HAP-1 (cell line): Measurements from ENCODE around the gene PIMREG.
"Not testable (repeated sequence)": the region's sequence is repeated elsewhere in the genome, so short reads cannot be mapped to it uniquely, and the experiment has no call there.

Source experiments
- DNase-seq, 2 experiments: peaks; one replicate each; pipeline ENCODE4 v3.0.0-alpha.2; 2016 to 2020; ENCODE audit warnings: low spot score in 2 of 2
- H3K27me3 ChIP-seq: fragments of 250-450 bp; sonication (Bioruptor Pico); 2 replicates; pipeline ENCODE4 v1.5.1; 2020; ENCODE audit warnings: low read depth, mild to moderate bottlenecking, moderate library complexity
- H3K36me3 ChIP-seq: fragments of 250-450 bp; sonication (Bioruptor Pico); replicated peaks from 2 replicates; pipeline ENCODE4 v1.5.1; 2020; ENCODE audit warnings: mild to moderate bottlenecking
- H3K4me1 ChIP-seq: fragments of 250-450 bp; sonication (Bioruptor Pico); 2 replicates; pipeline ENCODE4 v1.5.1; 2020; ENCODE audit warnings: mild to moderate bottlenecking
- H3K4me3 ChIP-seq: fragments of 250-450 bp; sonication (Bioruptor Pico); 2 replicates; pipeline ENCODE4 v1.5.1; 2020; ENCODE audit warnings: mild to moderate bottlenecking, moderate library complexity
- H3K9me3 ChIP-seq: fragments of 250-450 bp; sonication (Bioruptor Pico); 2 replicates; pipeline ENCODE4 v1.5.1; 2020; ENCODE audit warnings: mild to moderate bottlenecking, moderate library complexity
- in situ Hi-C: fragments of 300-500 bp; cut with MboI; formaldehyde crosslinking; loops from 3 replicates; pipeline ENCODE4 v1.14.3; 2020; ENCODE audit warnings: low sequenced_read_pairs, inconsistent platforms, mixed read lengths

The PIMREG gene

DNA sequence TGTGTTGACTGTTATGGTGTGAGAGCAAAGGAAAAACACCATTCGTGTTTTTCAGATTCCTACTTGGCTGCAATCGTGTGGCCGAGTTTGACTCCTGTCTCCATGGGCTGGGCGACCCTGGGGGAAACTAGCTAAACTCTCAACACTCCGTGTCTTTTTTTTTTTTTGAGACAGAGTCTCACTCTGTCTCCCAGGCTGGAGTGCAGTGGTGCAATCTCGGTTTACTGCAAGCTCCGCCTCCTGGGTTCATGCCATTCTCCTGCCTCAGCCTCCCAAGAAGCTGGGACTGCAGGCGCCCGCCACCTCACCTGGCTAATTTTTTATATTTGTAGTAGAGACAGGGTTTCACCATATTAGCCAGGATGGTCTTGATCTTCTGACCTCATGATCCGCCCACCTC is 38.5 kb downstream of the PIMREG start:
- H3K27me3 ChIP-seq, in situ Hi-C loops, DNase-seq, H3K4me1 ChIP-seq, H3K36me3 ChIP-seq, H3K9me3 ChIP-seq, H3K4me3 ChIP-seq: not testable (repeated sequence)

DNA sequence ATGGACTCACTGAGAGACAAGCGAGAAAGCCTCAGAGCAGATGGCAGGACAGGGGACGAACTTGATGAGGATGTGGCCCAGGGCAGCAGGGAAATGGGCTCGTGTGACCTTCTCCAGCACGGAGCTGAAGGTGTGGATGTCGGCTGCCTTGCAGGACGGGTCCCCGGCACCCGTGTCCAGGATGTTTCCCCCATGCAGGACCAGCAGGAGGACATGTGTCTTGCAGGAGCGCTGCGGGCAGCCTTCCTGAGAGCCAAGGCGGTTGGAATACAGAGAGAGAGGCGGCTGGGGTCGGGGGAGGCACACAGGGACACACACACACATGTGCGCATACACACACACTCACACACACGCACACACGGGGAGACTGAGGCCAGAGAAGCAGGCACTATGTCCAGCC is 39.3 kb downstream of the PIMREG start:
- in situ Hi-C loops = no loop called here
- H3K4me1 ChIP-seq = no peaks in the 10 kb centered on the region
- no peaks in the 10 kb centered on the region for H3K36me3 ChIP-seq
- H3K4me3 ChIP-seq = no peak overlapping the region
- no peak for DNase-seq
- no peaks in the 10 kb centered on the region for H3K9me3 ChIP-seq
- H3K27me3 ChIP-seq = no peaks in the 10 kb centered on the region

DNA sequence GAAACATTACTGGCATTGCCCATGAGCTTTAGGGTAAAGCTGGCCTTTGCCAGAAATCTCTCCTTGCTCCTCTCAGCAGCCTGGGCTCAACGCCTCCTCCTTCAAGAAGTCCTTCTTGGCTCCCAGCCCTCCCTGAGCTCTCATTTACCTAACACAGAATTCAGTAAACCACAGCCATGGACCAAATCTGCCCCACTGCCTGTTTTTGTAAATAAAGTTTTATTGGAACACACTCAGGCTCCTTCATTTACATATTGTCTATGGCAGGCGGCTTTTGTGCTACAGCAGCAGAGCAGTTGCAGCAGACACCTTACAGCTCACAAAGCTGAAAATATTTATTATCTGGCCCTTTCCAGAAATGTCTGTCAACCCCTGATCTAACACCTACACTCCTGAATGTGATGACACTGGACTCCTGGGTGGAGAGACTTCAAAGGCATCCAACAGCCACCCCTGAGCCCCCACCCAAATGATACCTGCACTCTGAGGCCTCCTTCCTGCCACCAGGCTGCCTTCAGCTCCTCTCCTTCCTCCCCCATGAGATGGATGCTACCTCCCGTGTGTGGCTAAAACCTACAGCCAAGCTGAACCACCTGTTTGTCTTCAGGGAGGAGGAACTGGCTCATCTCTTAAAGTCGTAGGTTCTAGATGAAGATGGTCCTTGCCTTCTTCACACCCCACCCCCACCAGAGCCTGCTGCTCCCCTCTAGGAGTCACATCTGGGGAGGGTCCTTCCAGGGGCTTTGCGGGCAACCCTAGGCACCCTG is 41.6 kb downstream of the PIMREG start:
- H3K4me3 ChIP-seq = no peak overlapping the region
- no peaks in the 10 kb centered on the region for H3K4me1 ChIP-seq
- no peaks in the 10 kb centered on the region for H3K36me3 ChIP-seq
- DNase-seq = no peak
- in situ Hi-C loops = no loop called here
- no peaks in the 10 kb centered on the region for H3K27me3 ChIP-seq
- no peaks in the 10 kb centered on the region for H3K9me3 ChIP-seq

DNA sequence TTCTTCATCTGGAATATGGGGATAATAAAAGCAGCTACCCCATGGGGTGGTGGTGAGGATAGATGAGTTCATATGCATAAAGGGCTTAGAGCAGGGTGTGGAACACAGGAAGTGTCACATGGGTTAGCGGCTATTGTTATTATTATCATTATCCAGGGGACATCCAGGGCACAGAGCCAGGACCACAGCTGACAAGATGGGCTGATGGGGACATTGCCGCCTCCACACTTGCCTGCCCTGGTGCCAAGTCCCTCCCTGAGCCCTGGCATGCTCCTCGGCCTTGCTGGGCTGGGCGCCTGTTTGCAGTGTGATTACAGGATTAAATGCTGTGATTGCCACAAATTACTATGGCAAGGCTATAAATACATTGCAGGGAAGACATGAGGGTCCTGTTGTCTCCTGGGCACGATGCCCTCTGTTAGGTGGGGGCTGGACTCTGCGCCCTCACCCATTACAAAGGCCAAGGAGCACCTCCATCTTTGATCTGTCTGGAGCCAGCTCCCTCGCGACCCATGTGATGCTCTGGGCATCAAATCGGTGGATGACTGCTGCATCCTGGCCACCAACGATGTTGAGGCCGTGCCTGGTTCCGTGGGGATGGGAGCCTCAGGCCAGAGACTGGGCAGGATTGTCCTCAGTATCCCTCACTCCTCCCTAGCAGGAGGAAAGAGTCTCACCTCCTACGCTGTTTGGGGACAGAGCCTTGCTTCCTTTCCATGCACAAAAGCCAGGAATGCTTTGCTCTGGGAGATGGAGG is 43.2 kb downstream of the PIMREG start:
- no peaks in the 10 kb centered on the region for H3K27me3 ChIP-seq
- H3K4me3 ChIP-seq = no peak overlapping the region
- H3K36me3 ChIP-seq = no peaks in the 10 kb centered on the region
- H3K9me3 ChIP-seq = no peaks in the 10 kb centered on the region
- DNase-seq = no peak
- no peaks in the 10 kb centered on the region for H3K4me1 ChIP-seq
- in situ Hi-C loops = no loop called here

DNA sequence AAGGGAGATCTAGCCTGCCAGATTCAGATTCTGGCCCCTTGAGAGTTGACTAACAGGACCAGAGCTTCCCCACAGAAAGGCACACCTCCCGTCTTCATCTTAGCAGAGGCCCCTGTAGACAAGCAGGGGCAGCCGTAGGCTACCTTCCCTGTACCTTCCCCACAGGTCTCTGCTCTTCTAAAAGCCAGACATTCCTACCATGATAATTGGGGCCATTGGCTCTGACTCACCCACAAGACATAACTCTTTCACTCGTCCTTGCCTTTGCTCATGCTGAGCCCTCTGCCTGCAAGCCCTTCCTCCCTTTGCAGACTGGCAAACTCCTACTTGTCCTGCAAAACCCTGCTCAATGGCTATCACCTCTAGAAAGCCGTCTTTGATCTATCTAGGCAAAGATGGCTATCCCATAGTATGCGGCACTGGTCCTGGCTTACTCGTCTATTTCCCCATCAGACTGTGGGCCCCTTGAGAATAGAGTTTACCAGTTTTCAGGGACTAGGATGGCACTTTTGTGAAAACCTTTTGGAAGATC is 43.8 kb downstream of the PIMREG start:
- Histone ChIP-seq H3K9me3 (no peaks in the 10 kb centered on the region), H3K36me3 (no peaks in the 10 kb centered on the region), H3K27me3 (no peaks in the 10 kb centered on the region), H3K4me3 (no peak overlapping the region), H3K4me1 (no peaks in the 10 kb centered on the region)
- in situ Hi-C loops = no loop called here
- no peak for DNase-seq

DNA sequence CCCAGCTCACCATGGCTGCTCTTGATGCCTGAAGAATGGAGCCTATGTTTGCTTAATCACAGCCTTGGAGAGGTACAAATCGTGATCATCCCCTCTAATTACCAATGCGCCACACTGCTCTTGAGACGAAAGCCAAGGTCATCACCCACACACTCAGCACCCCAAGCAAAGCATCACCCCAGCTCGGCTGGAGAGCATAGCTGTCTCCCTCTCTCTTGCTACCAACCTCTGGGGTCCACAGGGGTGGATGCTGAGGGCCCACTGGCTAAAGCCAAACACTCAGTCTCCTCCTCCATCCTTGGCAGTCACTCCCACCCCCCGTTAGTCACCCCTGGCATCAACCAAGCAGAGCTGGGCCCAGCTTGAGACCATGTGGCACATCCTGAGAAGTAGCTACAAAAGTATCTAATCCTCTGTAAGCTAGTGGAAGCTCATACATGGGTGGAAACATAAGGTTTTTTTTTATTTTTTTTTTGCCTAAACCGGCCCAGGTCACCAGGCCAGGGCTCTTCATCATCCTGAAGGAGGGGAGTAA is 44.8 kb downstream of the PIMREG start:
- DNase-seq = no peak
- in situ Hi-C loops = no loop called here
- Histone ChIP-seq H3K4me1 (no peaks in the 10 kb centered on the region), H3K27me3 (no peaks in the 10 kb centered on the region), H3K36me3 (no peaks in the 10 kb centered on the region), H3K9me3 (no peaks in the 10 kb centered on the region), H3K4me3 (no peak overlapping the region)

DNA sequence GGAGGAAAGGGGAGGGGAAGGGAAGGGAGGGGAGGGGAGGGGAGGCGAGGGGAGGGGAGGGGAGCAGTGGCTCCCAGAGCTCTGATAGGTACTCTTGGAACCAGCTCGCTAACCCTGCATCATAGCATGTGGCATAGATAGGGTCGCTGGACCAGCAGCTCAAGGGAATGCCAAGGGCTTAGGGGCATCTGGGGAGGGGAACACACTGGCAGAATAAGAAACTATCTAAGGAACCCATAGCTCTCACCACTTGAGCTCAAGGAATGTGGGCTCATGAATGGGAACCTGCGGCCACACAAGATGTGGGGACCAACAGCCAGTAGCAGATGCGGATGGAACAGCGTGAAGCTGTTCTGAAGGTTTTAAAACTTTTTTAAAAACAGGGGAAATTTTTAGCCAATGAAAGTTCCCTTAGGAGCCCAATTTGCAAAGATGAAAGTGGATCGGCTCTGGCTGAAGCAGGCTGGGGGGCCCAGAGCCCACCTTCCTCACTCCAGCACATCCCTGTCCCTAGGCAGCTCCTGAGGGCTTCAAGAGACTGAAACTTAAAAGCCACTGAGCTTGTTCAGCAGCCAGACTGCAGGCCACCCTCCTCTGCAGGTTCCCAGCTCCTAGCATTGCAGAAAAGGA is 46.9 kb downstream of the PIMREG start:
- in situ Hi-C loops = no loop called here
- no peak for DNase-seq
- peaks cover 5% of the 10 kb centered on the region for H3K4me1 ChIP-seq

DNA sequence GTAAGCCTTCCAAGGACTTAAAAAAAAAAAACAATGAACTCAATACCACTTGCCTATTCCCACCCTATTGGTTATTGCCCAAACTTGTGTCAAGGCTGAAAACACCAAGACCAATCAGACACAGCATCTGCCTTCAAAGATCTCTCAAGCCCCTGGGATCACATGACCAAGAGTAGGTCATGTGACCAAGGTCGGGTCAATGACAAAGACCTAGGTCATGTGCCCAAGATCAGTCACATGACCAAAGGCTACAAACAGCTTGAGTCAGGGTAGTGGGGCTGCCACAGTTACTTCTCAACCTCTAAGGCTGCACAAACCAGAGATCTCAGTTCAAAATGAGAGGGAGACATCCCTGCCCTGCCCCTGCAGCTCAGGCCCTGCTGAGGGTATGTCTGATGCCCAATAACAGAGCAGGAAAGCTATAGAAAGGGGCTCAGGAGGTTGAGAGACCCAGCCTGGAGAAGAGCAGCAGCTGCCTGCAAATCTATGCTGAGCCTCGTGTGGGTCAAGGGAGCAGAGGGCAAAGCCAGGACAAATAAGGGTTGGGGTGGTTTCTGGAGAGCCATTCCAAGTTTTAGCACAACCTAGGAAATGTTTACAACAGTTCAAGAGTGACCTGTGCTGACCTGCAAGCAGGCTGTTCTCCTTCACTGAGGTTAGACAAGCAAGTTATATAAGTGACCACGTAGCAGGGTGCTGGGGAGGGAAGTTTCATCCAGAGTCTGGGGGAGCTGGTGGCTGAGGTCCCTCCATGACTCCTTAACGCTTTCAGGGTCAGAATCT is 48.8 kb downstream of the PIMREG start:
- in situ Hi-C loops = no loop called here
- Histone ChIP-seq H3K9me3 (no peaks in the 10 kb centered on the region), H3K27me3 (no peaks in the 10 kb centered on the region), H3K36me3 (no peaks in the 10 kb centered on the region), H3K4me1 (peaks cover 5% of the 10 kb centered on the region), H3K4me3 (no peak overlapping the region)
- DNase-seq = no peak

More for the DNA sequence above, 46.9 kb downstream of the PIMREG start:
- H3K4me3 ChIP-seq = no peak overlapping the region
- no peaks in the 10 kb centered on the region for H3K36me3 ChIP-seq
- no peaks in the 10 kb centered on the region for H3K27me3 ChIP-seq
- H3K9me3 ChIP-seq = no peaks in the 10 kb centered on the region

DNA sequence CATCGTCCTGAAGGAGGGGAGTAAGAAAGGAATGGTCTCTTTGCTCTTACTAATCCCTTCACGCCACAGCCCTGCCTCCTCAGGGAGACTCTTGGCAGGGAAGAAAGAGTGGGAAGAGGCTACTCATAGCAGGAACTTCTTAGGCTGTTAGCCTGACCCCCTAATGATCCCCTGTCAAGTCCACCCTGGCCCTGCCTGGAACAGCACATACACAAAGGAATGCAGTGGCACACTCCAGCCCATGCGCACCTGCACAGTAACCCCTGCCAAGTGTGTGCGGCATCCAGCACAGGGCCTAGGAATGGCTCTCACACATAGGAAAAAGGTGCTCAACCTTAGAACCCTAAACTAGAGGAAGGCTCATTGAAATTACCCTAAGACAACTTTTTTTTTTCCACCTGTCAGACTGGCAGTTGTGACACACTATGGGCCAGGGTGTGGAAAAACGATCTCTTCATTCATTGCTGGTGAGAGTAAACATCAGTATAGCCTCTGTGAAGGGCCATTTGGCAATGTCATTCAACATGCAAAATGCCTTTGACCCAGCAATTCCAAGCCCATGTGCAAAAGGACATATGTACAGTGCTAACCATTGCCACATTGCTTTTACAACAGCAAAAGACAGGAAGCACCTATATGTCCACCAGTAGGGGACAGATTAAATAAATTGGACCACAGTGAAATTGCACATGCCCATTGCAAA is 50.1 kb downstream of the PIMREG start:
- in situ Hi-C loops = no loop called here
- Histone ChIP-seq H3K27me3 (no peaks in the 10 kb centered on the region), H3K4me3 (no peak overlapping the region), H3K4me1 (peaks cover 5% of the 10 kb centered on the region), H3K36me3 (no peaks in the 10 kb centered on the region), H3K9me3 (no peaks in the 10 kb centered on the region)
- no peak for DNase-seq

DNA sequence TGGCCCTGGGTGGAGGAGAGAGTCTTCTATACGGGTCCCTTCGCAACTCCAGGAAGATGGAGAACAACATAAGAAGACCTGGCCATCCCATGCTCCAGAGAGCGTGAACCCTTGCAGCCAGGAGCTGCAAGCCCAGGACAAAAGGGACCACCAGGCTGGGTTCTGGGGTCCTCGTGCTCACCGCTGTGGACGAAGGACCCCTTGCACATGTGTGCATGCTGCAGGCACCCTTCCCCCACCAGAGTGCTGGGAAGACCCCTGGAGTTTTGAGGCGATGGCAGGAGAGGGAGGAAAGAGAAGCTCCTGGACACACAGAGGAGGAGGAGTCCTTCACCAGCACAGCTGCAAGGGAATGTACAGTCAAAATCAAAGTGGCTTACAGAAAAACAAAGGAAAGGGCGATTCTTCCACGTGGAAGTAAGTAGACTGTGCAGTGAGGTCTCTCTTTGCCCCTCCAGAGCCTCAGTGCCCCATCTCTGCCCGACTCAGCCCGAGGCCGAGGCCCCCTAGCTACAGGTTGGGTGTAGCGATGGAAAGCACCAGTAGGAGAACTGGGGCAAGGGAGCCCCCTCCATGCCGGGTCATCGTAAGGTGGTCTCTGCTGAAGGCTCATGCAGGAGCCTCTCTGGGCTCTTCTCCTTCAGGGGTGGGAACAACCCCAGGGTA is 51.3 kb downstream of the PIMREG start:
- no peaks in the 10 kb centered on the region for H3K9me3 ChIP-seq
- H3K4me1 ChIP-seq = peaks cover 5% of the 10 kb centered on the region
- no peaks in the 10 kb centered on the region for H3K36me3 ChIP-seq
- H3K4me3 ChIP-seq = no peak overlapping the region
- no peaks in the 10 kb centered on the region for H3K27me3 ChIP-seq
- in situ Hi-C loops = no loop called here
- DNase-seq = no peak

DNA sequence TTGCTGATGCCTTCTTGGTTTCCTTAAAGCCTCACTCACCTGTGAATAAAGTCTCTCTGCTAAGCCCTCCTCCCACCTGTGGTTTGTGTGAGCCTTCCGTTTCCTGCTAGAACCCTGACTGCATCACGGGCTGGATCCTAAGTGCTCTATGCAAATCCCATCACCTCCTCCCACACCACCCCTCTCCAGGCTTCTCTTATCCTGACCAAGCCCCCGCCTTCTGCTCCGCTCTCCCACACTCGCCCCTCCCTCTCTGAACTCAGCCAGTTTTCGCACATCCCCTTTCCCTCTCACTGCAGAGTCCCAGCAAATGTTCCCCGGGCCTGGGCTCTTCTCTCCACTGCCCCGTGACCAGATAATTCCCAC is 51.8 kb downstream of the PIMREG start:
- in situ Hi-C loops = no loop called here
- H3K4me1 ChIP-seq = peaks cover 5% of the 10 kb centered on the region
- H3K36me3 ChIP-seq = no peaks in the 10 kb centered on the region
- H3K27me3 ChIP-seq = no peaks in the 10 kb centered on the region
- peak in 1 of 2 experiments; percentile 48 for DNase-seq
- H3K4me3 ChIP-seq = no peak overlapping the region
- no peaks in the 10 kb centered on the region for H3K9me3 ChIP-seq

DNA sequence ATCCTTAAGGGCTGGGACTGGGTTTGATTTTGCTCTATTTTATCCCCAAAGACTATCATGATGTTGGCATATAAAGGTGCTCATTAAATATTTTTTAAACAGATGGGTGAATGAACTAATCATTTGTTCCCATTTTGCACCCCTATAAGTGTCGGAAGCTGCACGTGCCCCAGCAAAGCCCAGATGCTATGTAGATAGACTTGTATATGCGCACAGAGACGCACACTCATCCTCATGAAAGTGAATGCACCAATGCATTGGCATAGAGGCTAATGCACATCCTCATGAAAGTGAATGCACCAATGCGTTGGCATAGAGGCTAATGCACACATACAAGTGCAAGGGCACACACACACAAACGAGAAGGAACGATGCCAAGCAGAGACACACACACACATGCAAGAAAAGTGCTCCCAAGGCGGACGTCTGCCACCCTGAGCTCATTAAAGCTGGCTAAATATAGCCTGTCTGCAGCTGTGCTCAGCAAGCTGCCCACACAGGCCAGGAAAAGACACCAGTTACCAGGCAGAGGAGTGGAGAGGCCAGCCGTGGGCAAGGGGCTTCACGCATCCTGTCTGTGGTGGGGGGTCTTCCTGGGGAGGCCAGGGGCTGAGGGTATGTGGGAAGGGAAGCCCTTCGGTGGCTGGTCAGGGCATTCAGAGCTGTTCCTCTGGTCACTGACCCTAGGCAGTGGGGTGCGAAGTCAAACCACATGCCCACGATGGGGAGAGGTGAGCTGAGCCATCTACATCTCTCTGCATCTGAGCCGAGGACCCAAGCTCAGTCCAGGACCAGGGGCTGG is 52.6 kb downstream of the PIMREG start:
- Histone ChIP-seq H3K36me3 (no peaks in the 10 kb centered on the region), H3K9me3 (no peaks in the 10 kb centered on the region), H3K27me3 (no peaks in the 10 kb centered on the region), H3K4me3 (no peak overlapping the region), H3K4me1 (peaks cover 5% of the 10 kb centered on the region)
- no peak for DNase-seq
- in situ Hi-C loops = no loop called here
